Measurements from ENCODE around the gene FAR1.

The FAR1 gene

DNA sequence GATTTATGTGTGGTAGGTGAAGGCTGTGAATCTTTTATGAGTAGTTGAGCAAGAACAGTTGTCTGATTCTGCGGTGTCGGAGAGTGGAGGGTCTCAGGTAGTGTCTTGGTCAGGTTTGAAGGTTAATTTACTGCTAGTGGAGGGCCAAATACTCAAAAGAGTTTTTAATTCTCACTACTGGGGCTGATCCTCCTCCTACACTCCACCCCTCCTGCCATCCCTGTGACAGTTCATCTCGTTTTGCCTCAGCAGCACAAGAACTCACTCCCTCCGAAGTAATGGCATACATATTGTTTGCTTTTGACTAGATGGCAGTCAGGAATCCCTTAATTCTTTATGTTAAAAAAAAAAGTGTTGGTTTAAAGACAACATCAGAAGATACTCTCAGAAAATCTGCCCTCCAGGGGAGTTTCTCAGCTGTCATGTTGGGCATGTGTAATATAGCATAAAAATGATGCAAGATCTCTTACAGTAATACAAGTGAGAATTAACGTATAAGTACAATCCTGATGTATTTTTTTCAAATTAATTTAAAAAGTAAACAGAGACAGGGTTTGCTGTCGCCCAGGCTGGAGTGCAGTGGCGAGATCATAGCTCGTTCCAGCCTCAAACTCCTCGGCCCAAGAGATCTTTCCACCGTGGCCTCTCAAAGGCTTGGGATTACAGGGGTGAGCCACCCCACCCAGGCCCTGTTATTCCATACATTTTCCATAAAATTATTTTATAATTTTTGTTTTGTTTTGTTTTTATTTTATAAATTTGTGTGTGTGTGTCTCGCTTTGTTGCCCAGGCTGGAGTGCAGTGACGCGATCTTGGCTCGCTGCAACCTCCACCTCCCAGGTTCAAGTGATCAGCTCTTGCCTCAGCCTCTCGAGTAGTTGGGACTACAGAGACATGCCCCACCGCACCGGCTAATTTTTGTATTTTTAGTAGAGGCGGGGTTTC, 1.3 kb downstream of the FAR1 start:
- peak overlapping the region; percentile 79 for H3K4me2 ChIP-seq (ENCODE audit: low read length)
- H3K36me3 ChIP-seq (ENCODE audit: control insufficient read depth, low read length) = peaks cover 29% of the 10 kb centered on the region
- no peaks in the 10 kb centered on the region for H3K27me3 ChIP-seq (ENCODE audit: control insufficient read depth, low read length)
- H3K4me3 ChIP-seq (ENCODE audit: low read length) = peak overlapping the region; percentile 85
- peaks cover 66% of the 10 kb centered on the region for H3K79me2 ChIP-seq (ENCODE audit: control insufficient read depth, low read length)
- 0 out of 2 replicates have a peak, but pooled peaks cover 3% of the 10 kb centered on the region for H3F3A ChIP-seq (ENCODE audit: control insufficient read depth, insufficient read depth)
- H3K9me3 ChIP-seq (ENCODE audit: control insufficient read depth, insufficient read depth, low read length) = no peaks in the 10 kb centered on the region
- peak overlapping the region; percentile 45; the same call in 1 of the 2 replicates for H3K27ac ChIP-seq (ENCODE audit: low read depth, low read length)
- TF ChIP-seq, protein P1, sequence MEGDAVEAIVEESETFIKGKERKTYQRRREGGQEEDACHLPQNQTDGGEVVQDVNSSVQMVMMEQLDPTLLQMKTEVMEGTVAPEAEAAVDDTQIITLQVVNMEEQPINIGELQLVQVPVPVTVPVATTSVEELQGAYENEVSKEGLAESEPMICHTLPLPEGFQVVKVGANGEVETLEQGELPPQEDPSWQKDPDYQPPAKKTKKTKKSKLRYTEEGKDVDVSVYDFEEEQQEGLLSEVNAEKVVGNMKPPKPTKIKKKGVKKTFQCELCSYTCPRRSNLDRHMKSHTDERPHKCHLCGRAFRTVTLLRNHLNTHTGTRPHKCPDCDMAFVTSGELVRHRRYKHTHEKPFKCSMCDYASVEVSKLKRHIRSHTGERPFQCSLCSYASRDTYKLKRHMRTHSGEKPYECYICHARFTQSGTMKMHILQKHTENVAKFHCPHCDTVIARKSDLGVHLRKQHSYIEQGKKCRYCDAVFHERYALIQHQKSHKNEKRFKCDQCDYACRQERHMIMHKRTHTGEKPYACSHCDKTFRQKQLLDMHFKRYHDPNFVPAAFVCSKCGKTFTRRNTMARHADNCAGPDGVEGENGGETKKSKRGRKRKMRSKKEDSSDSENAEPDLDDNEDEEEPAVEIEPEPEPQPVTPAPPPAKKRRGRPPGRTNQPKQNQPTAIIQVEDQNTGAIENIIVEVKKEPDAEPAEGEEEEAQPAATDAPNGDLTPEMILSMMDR (IDR thresholded peaks at IDR 0.05; ENCODE audit: low read depth, low read length, poor library complexity, severe bottlenecking) = no peak
- no peak for TF ChIP-seq EZH2phosphoT487 (IDR thresholded peaks at IDR 0.05; ENCODE audit: borderline replicate concordance, low read length)
- no peaks in the 10 kb centered on the region for H3K9me2 ChIP-seq (replicated peaks; ENCODE audit: control insufficient read depth, low read length)
- peaks cover 33% of the 10 kb centered on the region for H3K4me1 ChIP-seq (ENCODE audit: control insufficient read depth, low read length)
- peaks cover 8% of the 10 kb centered on the region for H4K20me1 ChIP-seq (ENCODE audit: control insufficient read depth, insufficient read depth, low read depth, low read length)

DNA sequence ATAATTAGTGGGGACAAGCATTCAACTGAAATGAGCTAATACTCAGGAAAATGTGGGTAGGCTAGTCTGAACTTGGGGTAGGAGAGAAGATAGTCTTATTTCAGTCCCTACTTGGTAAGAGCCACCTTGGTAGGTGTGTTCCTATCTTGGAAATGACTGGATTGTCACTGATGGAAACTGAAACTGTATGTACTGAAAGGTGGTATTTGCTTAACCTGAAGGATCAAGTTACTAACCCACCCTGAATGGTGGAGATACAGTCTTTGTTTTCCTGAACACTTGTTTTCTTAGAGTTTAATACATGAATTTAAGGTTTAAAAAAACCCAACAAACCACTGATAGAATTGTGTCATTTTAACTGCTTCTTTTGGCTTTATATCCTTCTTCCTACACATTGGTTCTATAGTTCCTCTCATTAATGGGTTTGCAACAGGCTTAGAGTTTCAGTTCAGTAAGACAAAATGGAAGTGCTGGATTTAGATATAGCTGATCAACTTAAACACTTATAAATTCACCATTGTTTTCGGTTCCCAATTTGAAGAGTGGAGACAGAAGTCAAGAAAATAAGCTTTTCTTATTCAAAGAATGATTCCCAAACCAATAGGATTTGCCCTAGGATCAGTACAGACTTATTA, 4.2 kb downstream of the FAR1 start:
- Histone ChIP-seq H3K79me2 (ENCODE audit: control insufficient read depth, low read length) (peaks cover 95% of the 10 kb centered on the region), H3K9me2 (replicated peaks; ENCODE audit: control insufficient read depth, low read length) (no peaks in the 10 kb centered on the region), H3K4me2 (ENCODE audit: low read length) (no peak overlapping the region), H3K9me3 (ENCODE audit: control insufficient read depth, insufficient read depth, low read length) (no peaks in the 10 kb centered on the region), H3K27ac (ENCODE audit: low read depth, low read length) (no peak overlapping the region), H3K36me3 (ENCODE audit: control insufficient read depth, low read length) (peaks cover 40% of the 10 kb centered on the region), H3F3A (ENCODE audit: control insufficient read depth, insufficient read depth) (no peaks in the 10 kb centered on the region), H3K27me3 (ENCODE audit: control insufficient read depth, low read length) (no peaks in the 10 kb centered on the region), H4K20me1 (ENCODE audit: control insufficient read depth, insufficient read depth, low read depth, low read length) (peaks cover 8% of the 10 kb centered on the region), H3K4me1 (ENCODE audit: control insufficient read depth, low read length) (peaks cover 21% of the 10 kb centered on the region), H3K4me3 (ENCODE audit: low read length) (no peak overlapping the region)
- TF ChIP-seq, protein P1 (IDR thresholded peaks at IDR 0.05; ENCODE audit: low read depth, low read length, poor library complexity, severe bottlenecking) = no peak
- TF ChIP-seq EZH2phosphoT487 (IDR thresholded peaks at IDR 0.05; ENCODE audit: borderline replicate concordance, low read length) = no peak

DNA sequence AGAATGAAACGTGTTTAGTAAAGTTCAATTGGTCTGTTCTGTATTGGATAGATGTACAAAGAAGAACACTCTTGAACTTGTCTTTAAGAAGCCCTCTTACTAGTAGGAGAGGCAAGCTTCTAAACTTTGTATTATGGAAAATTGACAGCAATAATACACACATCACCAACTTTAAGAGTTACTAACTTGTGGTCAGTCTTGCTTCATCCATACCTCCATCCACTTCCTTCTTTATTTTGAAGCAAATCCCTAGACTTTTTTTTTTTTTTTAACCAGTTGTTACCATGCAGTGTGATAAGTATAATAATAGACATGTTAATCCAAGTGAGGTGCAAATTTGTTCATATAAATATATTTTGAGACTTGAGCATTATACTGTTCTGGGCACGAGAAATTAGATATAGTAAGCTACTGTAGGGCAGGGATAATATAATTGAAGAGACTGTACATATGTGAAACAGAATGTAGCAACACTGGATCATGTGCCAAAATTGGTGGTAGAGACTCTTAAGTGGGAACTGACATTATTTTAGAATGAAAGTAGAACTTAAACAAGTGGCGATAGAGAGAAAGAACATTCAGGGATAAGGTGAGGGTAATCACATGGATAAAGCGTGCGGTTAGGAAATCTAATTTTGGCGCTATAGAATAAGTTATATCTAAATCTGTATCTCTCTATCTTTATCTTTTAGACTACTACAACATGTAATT, 6.5 kb downstream of the FAR1 start:
- peaks cover 8% of the 10 kb centered on the region for H4K20me1 ChIP-seq (ENCODE audit: control insufficient read depth, insufficient read depth, low read depth, low read length)
- no peak for TF ChIP-seq EZH2phosphoT487 (IDR thresholded peaks at IDR 0.05; ENCODE audit: borderline replicate concordance, low read length)
- TF ChIP-seq, protein P1 (IDR thresholded peaks at IDR 0.05; ENCODE audit: low read depth, low read length, poor library complexity, severe bottlenecking) = no peak

More for the DNA sequence above, 6.5 kb downstream of the FAR1 start:
- no peak overlapping the region for H3K4me2 ChIP-seq (ENCODE audit: low read length)
- H3K4me3 ChIP-seq (ENCODE audit: low read length) = no peak overlapping the region
- H3K4me1 ChIP-seq (ENCODE audit: control insufficient read depth, low read length) = peaks cover 18% of the 10 kb centered on the region
- H3K27ac ChIP-seq (ENCODE audit: low read depth, low read length) = no peak overlapping the region
- H3F3A ChIP-seq (ENCODE audit: control insufficient read depth, insufficient read depth) = no peaks in the 10 kb centered on the region
- no peaks in the 10 kb centered on the region for H3K27me3 ChIP-seq (ENCODE audit: control insufficient read depth, low read length)
- H3K9me2 ChIP-seq (replicated peaks; ENCODE audit: control insufficient read depth, low read length) = no peaks in the 10 kb centered on the region
- H3K36me3 ChIP-seq (ENCODE audit: control insufficient read depth, low read length) = peaks cover 44% of the 10 kb centered on the region
- peaks cover 100% of the 10 kb centered on the region for H3K79me2 ChIP-seq (ENCODE audit: control insufficient read depth, low read length)
- H3K9me3 ChIP-seq (ENCODE audit: control insufficient read depth, insufficient read depth, low read length) = no peaks in the 10 kb centered on the region
